Adrenal gland (tissue), 12 donors: ENCODE results near the gene ESR2. TPM values are rescaled to one million over a fixed set of nuclear protein-coding genes. Genes with fewer than 3 reads are reported as not detected.

Experiments
- DNase-seq, 7 donors: peaks; one replicate each; pipeline ENCODE4 v3.0.0-alpha.2; 2019 to 2020
- H3K27ac ChIP-seq, 5 donors: fragments of 200-600 bp; sonication (generic) in 4 of 5; 1 replicate in 3 of 5; 2 replicates in 2 of 5; pipeline versions ENCODE4 v1.5.1 to v1.8.0; 2016 to 2020; ENCODE audit warnings: mild to moderate bottlenecking in 1 of 5
- H3K27me3 ChIP-seq: fragments of 200-600 bp; 2 replicates; pipeline ENCODE4 v1.8.0; 2021
- H3K36me3 ChIP-seq, 2 donors: fragments of 200-600 bp; replicated peaks in 1 of 2; 1 replicate in 1 of 2; 2 replicates in 1 of 2; pipeline versions ENCODE4 v1.5.1 to v1.8.0; 2018 to 2022
- H3K4me1 ChIP-seq, 2 donors: fragments of 200-600 bp; replicated peaks in 1 of 2; 1 replicate in 1 of 2; 2 replicates in 1 of 2; pipeline versions ENCODE4 v1.5.1 to v1.8.0; 2018 to 2021
- H3K4me3 ChIP-seq, 4 donors: fragments of 200-600 bp; sonication (generic) in 3 of 4; one replicate each; pipeline ENCODE4 v1.5.1; 2016 to 2018
- H3K9me3 ChIP-seq, 3 donors: fragments of 200-600 bp; sonication (generic) in 1 of 3; replicated peaks in 1 of 3; 1 replicate in 2 of 3; 2 replicates in 1 of 3; pipeline versions ENCODE4 v1.5.1 to v1.8.0; 2016 to 2021
- CTCF ChIP-seq, 6 experiments: fragments of 450-650 bp in 4 of 6; fragments of 200-600 bp in 2 of 6; sonication (generic) in 1 of 6; IDR thresholded peaks; 1 replicate in 5 of 6; 2 replicates in 1 of 6; pipeline versions ENCODE4 v1.5.1 to v1.8.0; 2016 to 2021; ENCODE audit warnings: antibody characterized with exemption in 6 of 6, mild to moderate bottlenecking in 2 of 6, moderate library complexity in 1 of 6
- POLR2A ChIP-seq, 2 donors: fragments of 450-650 bp; IDR thresholded peaks; one replicate each; pipeline ENCODE4 v1.6.1; 2017; ENCODE audit warnings: antibody characterized with exemption in 2 of 2, mild to moderate bottlenecking in 2 of 2, moderate library complexity in 1 of 2
- WGBS, 4 donors: extraction: QIAGEN DNeasy Blood & Tissue Kit in 2 of 4; methylation state at CpG; one replicate each; pipeline versions ENCODE4 v1.1.5 to v1.1.7; 2013 to 2017; 5-methylcytosine and 5-hydroxymethylcytosine counted together
- intact Hi-C, 2 donors: fragments of 100-400 bp; cut with DNase I; formaldehyde crosslinking; loops; one replicate each; pipeline versions ENCODE4 v1.14.1 to v1.15.0; 2022 to 2023
- polyA plus RNA-seq, 3 donors: library from polyadenylated mRNA; stranded (reverse); fragments of 200-250 nt in 2 of 3; fragments of 350-450 nt in 1 of 3; fragmentation: Illumina TruSeq in 1 of 3; extraction: RNeasy Lipid Tissue Mini Kit (QIAGEN cat#74804) in 1 of 3; gene quantifications; one replicate each; pipeline ENCODE4 v1.2.3, GENCODE V29; 2013 to 2014
- total RNA-seq, 9 donors: library from RNA; depleted of rRNA in 4 of 9; stranded (reverse); fragments of >200 nt in 4 of 9; fragments of 120-200 nt in 1 of 9; fragmentation: NEBNext Ultra II Directional in 1 of 9; extraction: Animal tissue kit (Norgen Biotek cat#: 25700) in 1 of 9; gene quantifications; one replicate each; pipeline versions ENCODE4 v1.1.0 to v1.2.4, GENCODE V29; 2013 to 2023
- donor health status: healthy with polysubstance abuse.
- donor health status: Bipolar disorder and iron deficiency.
- donor health status: DM: yes; HTN: yes; CAD: no.
- donor health status: DM: no; HTN: no; CAD: no.
- donor health status: DM: no; HTN: no; CAD: no.
- donor health status: DM: yes; HTN: yes; CAD: no.

Gene ESR2
- total and polyA plus RNA-seq, 12 donors = 3.0 to 36.0 (median 18.8) TPM

GRCh38 chr14:64092338-64092737, 201.8 kb downstream of the ESR2 start:
- intact Hi-C loops = no loop called here
- Histone ChIP-seq H3K27ac (no peak overlapping the region), H3K36me3 (peaks cover 0 to 7% of the 10 kb centered on the region in 2 donors), H3K9me3 (no peaks in the 10 kb centered on the region), H3K27me3 (no peaks in the 10 kb centered on the region), H3K4me1 (no peaks in the 10 kb centered on the region), H3K4me3 (no peak overlapping the region)
- no peak for DNase-seq
- TF ChIP-seq CTCF (IDR thresholded peaks at IDR 0.05) = no peak
- TF ChIP-seq POLR2A (IDR thresholded peaks at IDR 0.05) = no peak
- 78 to 93% (median 90%) methylated on average over 4 of the region's 4 CpGs for WGBS, 4 donors

GRCh38 chr14:64091217-64091616, 203.0 kb downstream of the ESR2 start:
- intact Hi-C loops = no loop called here
- no peak for TF ChIP-seq CTCF (IDR thresholded peaks at IDR 0.05)
- no peak for TF ChIP-seq POLR2A (IDR thresholded peaks at IDR 0.05)
- no peaks in the 10 kb centered on the region for H3K4me1 ChIP-seq
- no peak overlapping the region for H3K27ac ChIP-seq
- 70 to 80% (median 75%) methylated on average over 1 of the region's 1 CpG for WGBS, 4 donors
- H3K27me3 ChIP-seq = no peaks in the 10 kb centered on the region
- peaks cover 0 to 7% of the 10 kb centered on the region in 2 donors for H3K36me3 ChIP-seq
- no peak for DNase-seq
- H3K4me3 ChIP-seq = no peak overlapping the region
- H3K9me3 ChIP-seq = no peaks in the 10 kb centered on the region

- Histone ChIP-seq H3K27ac (no peak overlapping the region), H3K4me3 (no peak overlapping the region), H3K4me1 (no peaks in the 10 kb centered on the region), H3K36me3 (peaks cover 0 to 7% of the 10 kb centered on the region in 2 donors), H3K9me3 (no peaks in the 10 kb centered on the region), H3K27me3 (no peaks in the 10 kb centered on the region)
- 84 to 86% (median 85%) methylated on average over 2 of the region's 2 CpGs for WGBS, 4 donors
- TF ChIP-seq CTCF (IDR thresholded peaks at IDR 0.05) (no peak), POLR2A (IDR thresholded peaks at IDR 0.05) (no peak)
- intact Hi-C loops = no loop called here
- no peak for DNase-seq
Measured at GRCh38 chr14:64089920-64090319, 204.3 kb downstream of the ESR2 start.

GRCh38 chr14:64088647-64088964, 205.6 kb downstream of the ESR2 start:
- DNase-seq = no peak
- Histone ChIP-seq H3K4me1 (no peaks in the 10 kb centered on the region), H3K27ac (no peak overlapping the region), H3K4me3 (no peak overlapping the region), H3K27me3 (no peaks in the 10 kb centered on the region), H3K9me3 (no peaks in the 10 kb centered on the region), H3K36me3 (peaks cover 0 to 7% of the 10 kb centered on the region in 2 donors)
- TF ChIP-seq POLR2A (IDR thresholded peaks at IDR 0.05) = no peak
- TF ChIP-seq CTCF (IDR thresholded peaks at IDR 0.05) = no peak
- intact Hi-C loops = no loop called here
